Stomach (tissue), 4 donors: ENCODE measurements around the gene SLC26A1.

Source experiments
- CTCF ChIP-seq, 7 experiments: fragments of 450-650 bp in 4 of 7; fragments of 200-600 bp in 3 of 7; sonication (generic) in 3 of 7; IDR thresholded peaks; one replicate each; pipeline ENCODE4 v1.5.1; 2016 to 2019; ENCODE audit warnings: antibody characterized with exemption in 7 of 7, control low read depth in 2 of 7, mild to moderate bottlenecking in 1 of 7
- EP300 ChIP-seq: sonication (generic); formaldehyde crosslinking; IDR thresholded peaks from one replicate; pipeline ENCODE4 v1.6.1; 2017; ENCODE audit warnings: antibody characterized with exemption
- POLR2A ChIP-seq, 4 donors: fragments of 450-650 bp; IDR thresholded peaks; one replicate each; pipeline ENCODE4 v1.6.1; 2016; ENCODE audit warnings: antibody characterized with exemption in 4 of 4, control low read depth in 2 of 4, mild to moderate bottlenecking in 1 of 4, moderate library complexity in 1 of 4

- TF ChIP-seq CTCF (IDR thresholded peaks at IDR 0.05) (no peak), EP300 (no peak), POLR2A (IDR thresholded peaks at IDR 0.05) (no peak)
These were observed 26.7 kb upstream of the SLC26A1 start for GRCh38 chr4:1019729-1020470.
